GM23338 (cell line): Measurements from ENCODE around the gene ASPSCR1. TPM values are rescaled to one million over a fixed set of nuclear protein-coding genes. Genes with fewer than 3 reads are reported as not detected.
A peak's percentile ranks its signal among the peaks of the same experiment; 100 is the strongest.

Experiments
- ATAC-seq: fragments of 200-7000 bp; cut with Tn5 transposase; 3 replicates; pipeline ENCODE4 v1.9.1; 2020
- DNase-seq: peaks from one replicate; pipeline ENCODE4 v3.0.0-alpha.2; 2015; ENCODE audit warnings: low spot score
- H2AFZ ChIP-seq: fragments of 200-600 bp; sonication (generic); 2 replicates; pipeline ENCODE4 v1.8.0; 2016; ENCODE audit warnings: antibody characterized with exemption, mild to moderate bottlenecking, moderate library complexity
- H3F3A ChIP-seq: fragments of 200-600 bp; sonication (generic); replicated peaks from 2 replicates; pipeline ENCODE4 v1.8.0; 2017; ENCODE audit warnings: antibody characterized with exemption, mixed run types, low read depth
- H3K27ac ChIP-seq: fragments of 200-600 bp; sonication (generic); 2 replicates; pipeline ENCODE4 v1.6.1; 2016; ENCODE audit warnings: low read depth
- H3K27me3 ChIP-seq: fragments of 200-600 bp; sonication (generic); 2 replicates; pipeline ENCODE4 v1.8.0; 2016; ENCODE audit warnings: mild to moderate bottlenecking, mixed run types, moderate library complexity; ENCODE audit not compliant: insufficient read depth
- H3K36me3 ChIP-seq: fragments of 200-600 bp; sonication (generic); 2 replicates; pipeline ENCODE4 v1.8.0; 2016; ENCODE audit warnings: mild to moderate bottlenecking; ENCODE audit not compliant: insufficient read depth
- H3K4me1 ChIP-seq: fragments of 200-600 bp; sonication (generic); 2 replicates; pipeline ENCODE4 v1.8.0; 2016; ENCODE audit warnings: mild to moderate bottlenecking, moderate library complexity; ENCODE audit not compliant: insufficient read depth
- H3K4me2 ChIP-seq: fragments of 200-600 bp; sonication (generic); 2 replicates; pipeline ENCODE4 v1.7.1; 2017; ENCODE audit warnings: mixed run types
- H3K4me3 ChIP-seq: fragments of 200-600 bp; sonication (generic); 2 replicates; pipeline ENCODE4 v1.6.1; 2016; ENCODE audit warnings: mixed run types
- H3K79me2 ChIP-seq: fragments of 200-600 bp; sonication (generic); replicated peaks from 2 replicates; pipeline ENCODE4 v1.8.0; 2017; ENCODE audit warnings: mild to moderate bottlenecking; ENCODE audit not compliant: insufficient read depth
- H3K9me2 ChIP-seq: fragments of 200-600 bp; sonication (generic); 2 replicates; pipeline ENCODE4 v1.8.0; 2017; ENCODE audit not compliant: insufficient read depth
- H4K20me1 ChIP-seq: fragments of 200-600 bp; sonication (generic); replicated peaks from 2 replicates; pipeline ENCODE4 v1.8.0; 2017; ENCODE audit warnings: mild to moderate bottlenecking; ENCODE audit not compliant: insufficient read depth
- H3K27ac Mint-ChIP-seq: 2 replicates; pipeline ENCODE4 v1.8.0; 2020; ENCODE audit warnings: inconsistent platforms, mild to moderate bottlenecking, moderate library complexity, mixed read lengths
- H3K27me3 Mint-ChIP-seq: 3 replicates; pipeline ENCODE4 v1.8.0; 2022; ENCODE audit warnings: low read depth, mild to moderate bottlenecking, moderate library complexity, mixed read lengths, inconsistent platforms; ENCODE audit not compliant: insufficient read depth, poor library complexity
- H3K36me3 Mint-ChIP-seq: 3 replicates; pipeline ENCODE4 v1.8.0; 2021; ENCODE audit warnings: low read depth, mild to moderate bottlenecking, inconsistent platforms, moderate library complexity, mixed read lengths
- H3K4me1 Mint-ChIP-seq: 3 replicates; pipeline ENCODE4 v1.8.0; 2020; ENCODE audit warnings: mild to moderate bottlenecking, inconsistent platforms, mixed read lengths
- H3K4me3 Mint-ChIP-seq: 3 replicates; pipeline ENCODE4 v1.8.0; 2021; ENCODE audit warnings: moderate library complexity, mild to moderate bottlenecking, inconsistent platforms, mixed read lengths
- H3K9me3 Mint-ChIP-seq: 3 replicates; pipeline ENCODE4 v1.8.0; 2020; ENCODE audit warnings: moderate library complexity, mild to moderate bottlenecking, inconsistent platforms, mixed read lengths
- CREB1 ChIP-seq: fragments of 250-450 bp; sonication (Bioruptor Pico); IDR thresholded peaks from 2 replicates; pipeline ENCODE4 v1.5.0; 2020; ENCODE audit warnings: low read depth, mild to moderate bottlenecking, moderate library complexity
- EZH2 ChIP-seq: fragments of 200-600 bp; sonication (generic); IDR thresholded peaks from one replicate; pipeline ENCODE4 v1.8.0; 2017; ENCODE audit warnings: antibody characterized with exemption, mild to moderate bottlenecking, low read depth; ENCODE audit not compliant: unreplicated experiment
- JUNB ChIP-seq: IDR thresholded peaks from one replicate; pipeline ENCODE4 v1.6.1; 2016; ENCODE audit warnings: antibody characterized with exemption; ENCODE audit not compliant: unreplicated experiment
- NANOG ChIP-seq: IDR thresholded peaks from 2 replicates; pipeline ENCODE4 v1.6.1; 2016; ENCODE audit warnings: antibody characterized with exemption, borderline replicate concordance
- POLR2AphosphoS5 ChIP-seq: IDR thresholded peaks from 2 replicates; pipeline ENCODE4 v1.6.1; 2016; ENCODE audit warnings: antibody characterized with exemption, low read depth
- STAT1 ChIP-seq: IDR thresholded peaks from one replicate; pipeline ENCODE4 v1.6.1; 2016; ENCODE audit warnings: antibody characterized with exemption; ENCODE audit not compliant: unreplicated experiment
- ZNF114 ChIP-seq: fragments of 250-450 bp; sonication (Bioruptor Pico); IDR thresholded peaks from 2 replicates; pipeline ENCODE4 v1.5.0; 2020; ENCODE audit warnings: mild to moderate bottlenecking, moderate library complexity
- ZNF331 ChIP-seq: fragments of 250-450 bp; sonication (Bioruptor Pico); IDR thresholded peaks from 2 replicates; pipeline ENCODE4 v1.5.0; 2020; ENCODE audit warnings: low read depth, mild to moderate bottlenecking, moderate library complexity
- polyA plus RNA-seq: library from polyadenylated mRNA; unstranded; fragments of >200 nt; fragmentation: Nextera tagmentation; extraction: Ambion mirVana; gene quantifications from 2 replicates; pipeline ENCODE4 v1.2.1, GENCODE V29; 2016
- total RNA-seq: library from RNA; depleted of rRNA; stranded (reverse); fragments of >200 nt; shearing (Covaris generic); gene quantifications from 2 replicates; pipeline ENCODE4 v1.2.3, GENCODE V29; 2014
- TF ChIP-seq, protein P1 (sequence below): IDR thresholded peaks from 2 replicates; pipeline ENCODE4 v1.6.1; 2016; ENCODE audit warnings: antibody characterized with exemption
- TF ChIP-seq, protein P2 (sequence below): fragments of 250-450 bp; sonication (Bioruptor Pico); IDR thresholded peaks from 2 replicates; pipeline ENCODE4 v1.5.0; 2020; ENCODE audit warnings: mild to moderate bottlenecking, moderate library complexity

The ASPSCR1 gene
- total and polyA plus RNA-seq, 2 experiments from 2014 or later, result 44.2 to 46.9 TPM

- Histone ChIP-seq H3K27ac (no peak overlapping the region), H3K4me1 (no peaks in the 10 kb centered on the region), H3K4me3 (no peak overlapping the region), H3K27me3 (no peaks in the 10 kb centered on the region), H3F3A (peaks cover 3% of the 10 kb centered on the region; the same call in 1 of the 2 replicates), H3K9me2 (no peaks in the 10 kb centered on the region), H3K36me3 (peaks cover 4% of the 10 kb centered on the region; the same call in 1 of the 2 replicates), H3K4me2 (no peak overlapping the region), H3K79me2 (no peaks in the 10 kb centered on the region), H2AFZ (no peak overlapping the region), H4K20me1 (no peaks in the 10 kb centered on the region)
- Mint-ChIP-seq H3K4me1 (no peaks in the 10 kb centered on the region), H3K9me3 (no peaks in the 10 kb centered on the region), H3K27me3 (peaks cover 10% of the 10 kb centered on the region), H3K36me3 (peaks cover 22% of the 10 kb centered on the region), H3K27ac (no peak overlapping the region), H3K4me3 (no peak overlapping the region)
- TF ChIP-seq EZH2 (no peak), POLR2AphosphoS5 (0 out of 2 replicates have a peak, but pooled peaks have one; percentile 15)
- ATAC-seq (no peak), DNase-seq (peak; percentile 1)
Observed at GRCh38 chr17:82059272-82060000, 82.0 kb downstream of the ASPSCR1 start.

DNA sequence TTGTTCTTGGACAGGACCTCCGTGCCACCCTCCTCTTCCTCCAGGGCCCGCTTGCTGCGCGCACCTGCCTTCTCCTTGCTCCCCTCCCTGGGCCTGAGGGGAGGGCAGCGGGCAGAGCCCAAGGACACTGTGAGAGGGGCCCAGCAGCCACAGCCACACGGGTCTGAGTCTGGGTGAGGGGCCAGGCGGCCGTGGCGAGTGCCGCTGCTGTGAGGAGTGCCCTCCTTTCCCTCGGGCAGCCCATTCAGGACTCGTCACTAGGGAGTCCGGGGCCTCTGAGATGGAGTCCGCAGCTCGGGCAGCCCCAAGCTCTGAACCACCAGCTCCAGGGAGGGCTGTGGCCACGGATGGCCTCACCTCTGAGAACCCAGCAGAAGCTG lies 82.6 kb downstream of the ASPSCR1 start:
- Mint-ChIP-seq H3K27ac (no peak overlapping the region), H3K9me3 (no peaks in the 10 kb centered on the region), H3K4me1 (no peaks in the 10 kb centered on the region), H3K4me3 (no peak overlapping the region), H3K36me3 (peaks cover 19% of the 10 kb centered on the region), H3K27me3 (peaks cover 9% of the 10 kb centered on the region)
- no peak overlapping the region for H3K4me3 ChIP-seq
- H3F3A ChIP-seq, result peaks cover 3% of the 10 kb centered on the region; the same call in 1 of the 2 replicates
- H4K20me1 ChIP-seq, result no peaks in the 10 kb centered on the region
- H3K4me2 ChIP-seq, result no peak overlapping the region
- DNase-seq, result no peak
- no peak for TF ChIP-seq ZNF331 (CRISPR knock-in tag)
- no peak for ATAC-seq
- no peak overlapping the region for H3K27ac ChIP-seq
- peaks cover 4% of the 10 kb centered on the region; the same call in 1 of the 2 replicates for H3K36me3 ChIP-seq
- no peaks in the 10 kb centered on the region for H3K27me3 ChIP-seq
- H3K79me2 ChIP-seq, result no peaks in the 10 kb centered on the region
- H2AFZ ChIP-seq, result no peak overlapping the region
- H3K9me2 ChIP-seq, result no peaks in the 10 kb centered on the region
- no peaks in the 10 kb centered on the region for H3K4me1 ChIP-seq

GRCh38 chr17:82060614-82061013 lies 83.2 kb downstream of the ASPSCR1 start:
- Histone ChIP-seq H3K27me3 (no peaks in the 10 kb centered on the region), H3K27ac (no peak overlapping the region), H3K4me2 (no peak overlapping the region), H3K9me2 (no peaks in the 10 kb centered on the region), H3K4me3 (no peak overlapping the region), H3K36me3 (peaks cover 4% of the 10 kb centered on the region; the same call in 1 of the 2 replicates), H3F3A (peaks cover 3% of the 10 kb centered on the region; the same call in 1 of the 2 replicates), H3K4me1 (no peaks in the 10 kb centered on the region), H2AFZ (no peak overlapping the region), H3K79me2 (no peaks in the 10 kb centered on the region), H4K20me1 (no peaks in the 10 kb centered on the region)
- Mint-ChIP-seq H3K4me3 (no peak overlapping the region), H3K36me3 (peaks cover 16% of the 10 kb centered on the region), H3K9me3 (no peaks in the 10 kb centered on the region), H3K4me1 (no peaks in the 10 kb centered on the region), H3K27me3 (peaks cover 8% of the 10 kb centered on the region), H3K27ac (no peak overlapping the region)
- ATAC-seq (no peak), DNase-seq (no peak)
- TF ChIP-seq NANOG (no peak), JUNB (no peak), ZNF114 (CRISPR knock-in tag) (no peak), EZH2 (no peak), STAT1 (no peak), CREB1 (CRISPR knock-in tag) (no peak)
- TF ChIP-seq, protein P1, sequence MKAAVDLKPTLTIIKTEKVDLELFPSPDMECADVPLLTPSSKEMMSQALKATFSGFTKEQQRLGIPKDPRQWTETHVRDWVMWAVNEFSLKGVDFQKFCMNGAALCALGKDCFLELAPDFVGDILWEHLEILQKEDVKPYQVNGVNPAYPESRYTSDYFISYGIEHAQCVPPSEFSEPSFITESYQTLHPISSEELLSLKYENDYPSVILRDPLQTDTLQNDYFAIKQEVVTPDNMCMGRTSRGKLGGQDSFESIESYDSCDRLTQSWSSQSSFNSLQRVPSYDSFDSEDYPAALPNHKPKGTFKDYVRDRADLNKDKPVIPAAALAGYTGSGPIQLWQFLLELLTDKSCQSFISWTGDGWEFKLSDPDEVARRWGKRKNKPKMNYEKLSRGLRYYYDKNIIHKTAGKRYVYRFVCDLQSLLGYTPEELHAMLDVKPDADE, result no peak
- TF ChIP-seq, protein P2, sequence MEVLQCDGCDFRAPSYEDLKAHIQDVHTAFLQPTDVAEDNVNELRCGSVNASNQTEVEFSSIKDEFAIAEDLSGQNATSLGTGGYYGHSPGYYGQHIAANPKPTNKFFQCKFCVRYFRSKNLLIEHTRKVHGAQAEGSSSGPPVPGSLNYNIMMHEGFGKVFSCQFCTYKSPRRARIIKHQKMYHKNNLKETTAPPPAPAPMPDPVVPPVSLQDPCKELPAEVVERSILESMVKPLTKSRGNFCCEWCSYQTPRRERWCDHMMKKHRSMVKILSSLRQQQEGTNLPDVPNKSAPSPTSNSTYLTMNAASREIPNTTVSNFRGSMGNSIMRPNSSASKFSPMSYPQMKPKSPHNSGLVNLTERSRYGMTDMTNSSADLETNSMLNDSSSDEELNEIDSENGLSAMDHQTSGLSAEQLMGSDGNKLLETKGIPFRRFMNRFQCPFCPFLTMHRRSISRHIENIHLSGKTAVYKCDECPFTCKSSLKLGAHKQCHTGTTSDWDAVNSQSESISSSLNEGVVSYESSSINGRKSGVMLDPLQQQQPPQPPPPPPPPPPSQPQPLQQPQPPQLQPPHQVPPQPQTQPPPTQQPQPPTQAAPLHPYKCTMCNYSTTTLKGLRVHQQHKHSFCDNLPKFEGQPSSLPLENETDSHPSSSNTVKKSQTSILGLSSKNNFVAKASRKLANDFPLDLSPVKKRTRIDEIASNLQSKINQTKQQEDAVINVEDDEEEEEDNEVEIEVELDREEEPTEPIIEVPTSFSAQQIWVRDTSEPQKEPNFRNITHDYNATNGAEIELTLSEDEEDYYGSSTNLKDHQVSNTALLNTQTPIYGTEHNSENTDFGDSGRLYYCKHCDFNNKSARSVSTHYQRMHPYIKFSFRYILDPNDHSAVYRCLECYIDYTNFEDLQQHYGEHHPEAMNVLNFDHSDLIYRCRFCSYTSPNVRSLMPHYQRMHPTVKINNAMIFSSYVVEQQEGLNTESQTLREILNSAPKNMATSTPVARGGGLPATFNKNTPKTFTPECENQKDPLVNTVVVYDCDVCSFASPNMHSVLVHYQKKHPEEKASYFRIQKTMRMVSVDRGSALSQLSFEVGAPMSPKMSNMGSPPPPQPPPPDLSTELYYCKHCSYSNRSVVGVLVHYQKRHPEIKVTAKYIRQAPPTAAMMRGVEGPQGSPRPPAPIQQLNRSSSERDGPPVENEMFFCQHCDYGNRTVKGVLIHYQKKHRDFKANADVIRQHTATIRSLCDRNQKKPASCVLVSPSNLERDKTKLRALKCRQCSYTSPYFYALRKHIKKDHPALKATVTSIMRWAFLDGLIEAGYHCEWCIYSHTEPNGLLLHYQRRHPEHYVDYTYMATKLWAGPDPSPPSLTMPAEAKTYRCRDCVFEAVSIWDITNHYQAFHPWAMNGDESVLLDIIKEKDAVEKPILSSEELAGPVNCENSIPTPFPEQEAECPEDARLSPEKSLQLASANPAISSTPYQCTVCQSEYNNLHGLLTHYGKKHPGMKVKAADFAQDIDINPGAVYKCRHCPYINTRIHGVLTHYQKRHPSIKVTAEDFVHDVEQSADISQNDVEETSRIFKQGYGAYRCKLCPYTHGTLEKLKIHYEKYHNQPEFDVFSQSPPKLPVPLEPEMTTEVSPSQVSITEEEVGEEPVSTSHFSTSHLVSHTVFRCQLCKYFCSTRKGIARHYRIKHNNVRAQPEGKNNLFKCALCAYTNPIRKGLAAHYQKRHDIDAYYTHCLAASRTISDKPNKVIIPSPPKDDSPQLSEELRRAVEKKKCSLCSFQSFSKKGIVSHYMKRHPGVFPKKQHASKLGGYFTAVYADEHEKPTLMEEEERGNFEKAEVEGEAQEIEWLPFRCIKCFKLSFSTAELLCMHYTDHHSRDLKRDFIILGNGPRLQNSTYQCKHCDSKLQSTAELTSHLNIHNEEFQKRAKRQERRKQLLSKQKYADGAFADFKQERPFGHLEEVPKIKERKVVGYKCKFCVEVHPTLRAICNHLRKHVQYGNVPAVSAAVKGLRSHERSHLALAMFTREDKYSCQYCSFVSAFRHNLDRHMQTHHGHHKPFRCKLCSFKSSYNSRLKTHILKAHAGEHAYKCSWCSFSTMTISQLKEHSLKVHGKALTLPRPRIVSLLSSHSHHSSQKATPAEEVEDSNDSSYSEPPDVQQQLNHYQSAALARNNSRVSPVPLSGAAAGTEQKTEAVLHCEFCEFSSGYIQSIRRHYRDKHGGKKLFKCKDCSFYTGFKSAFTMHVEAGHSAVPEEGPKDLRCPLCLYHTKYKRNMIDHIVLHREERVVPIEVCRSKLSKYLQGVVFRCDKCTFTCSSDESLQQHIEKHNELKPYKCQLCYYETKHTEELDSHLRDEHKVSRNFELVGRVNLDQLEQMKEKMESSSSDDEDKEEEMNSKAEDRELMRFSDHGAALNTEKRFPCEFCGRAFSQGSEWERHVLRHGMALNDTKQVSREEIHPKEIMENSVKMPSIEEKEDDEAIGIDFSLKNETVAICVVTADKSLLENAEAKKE (CRISPR knock-in tag), result no peak
